ENCODE data around the gene GSPT1. TPM values are rescaled to one million over a fixed set of nuclear protein-coding genes. Genes with fewer than 3 reads are reported as not detected.

GSPT1 gene
- polyA plus RNA-seq, 4 donors = 27.3 to 79.7 (median 42.2) TPM

GRCh38 chr16:11877374-11877773, 38.4 kb downstream of the GSPT1 start:
- Histone ChIP-seq H3K27me3 (ENCODE audit: control insufficient read depth in 3 of 3, insufficient read depth in 3 of 3, low read length in 3 of 3) (no peaks in the 10 kb centered on the region), H3K27ac (ENCODE audit: low read depth in 1 of 3, low read length in 2 of 3) (no peak overlapping the region), H3K4me3 (ENCODE audit: low read depth in 1 of 3, low read length in 3 of 3) (no peak overlapping the region), H3K4me1 (ENCODE audit: control insufficient read depth in 3 of 3, insufficient read depth in 2 of 3, low read depth in 1 of 3, low read length in 2 of 3) (no peaks in the 10 kb centered on the region), H3K9me3 (ENCODE audit: control insufficient read depth in 2 of 2, insufficient read depth in 1 of 2, low read depth in 1 of 2, low read length in 1 of 2) (no peaks in the 10 kb centered on the region), H3K36me3 (ENCODE audit: control insufficient read depth in 3 of 3, insufficient read depth in 2 of 3, low read depth in 1 of 3, low read length in 3 of 3) (peaks cover 14 to 29% (median 15%) of the 10 kb centered on the region in 3 donors)
- FAIRE-seq (no peak), DNase-seq (no peak)
- 92% methylated on average over 5 of the region's 5 CpGs for WGBS, 3 donors

- H3K4me3 ChIP-seq (ENCODE audit: low read depth in 1 of 3, low read length in 3 of 3) = no peak overlapping the region
- no peak for FAIRE-seq
- peaks cover 11 to 23% (median 12%) of the 10 kb centered on the region in 3 donors for H3K36me3 ChIP-seq (ENCODE audit: control insufficient read depth in 3 of 3, insufficient read depth in 2 of 3, low read depth in 1 of 3, low read length in 3 of 3)
- no peaks in the 10 kb centered on the region for H3K27me3 ChIP-seq (ENCODE audit: control insufficient read depth in 3 of 3, insufficient read depth in 3 of 3, low read length in 3 of 3)
- 86 to 94% (median 93%) methylated on average over 12 of the region's 12 CpGs for WGBS, 3 donors
- no peaks in the 10 kb centered on the region for H3K4me1 ChIP-seq (ENCODE audit: control insufficient read depth in 3 of 3, insufficient read depth in 2 of 3, low read depth in 1 of 3, low read length in 2 of 3)
- no peak overlapping the region for H3K27ac ChIP-seq (ENCODE audit: low read depth in 1 of 3, low read length in 2 of 3)
- no peak for DNase-seq
- H3K9me3 ChIP-seq (ENCODE audit: control insufficient read depth in 2 of 2, insufficient read depth in 1 of 2, low read depth in 1 of 2, low read length in 1 of 2) = no peaks in the 10 kb centered on the region
Observed at GRCh38 chr16:11876306-11876705, 39.5 kb downstream of the GSPT1 start.

- 87 to 89% (median 87%) methylated on average over 5 of the region's 5 CpGs for WGBS, 3 donors
- Histone ChIP-seq H3K9me3 (ENCODE audit: control insufficient read depth in 2 of 2, insufficient read depth in 1 of 2, low read depth in 1 of 2, low read length in 1 of 2) (no peaks in the 10 kb centered on the region), H3K4me1 (ENCODE audit: control insufficient read depth in 3 of 3, insufficient read depth in 2 of 3, low read depth in 1 of 3, low read length in 2 of 3) (no peaks in the 10 kb centered on the region), H3K27me3 (ENCODE audit: control insufficient read depth in 3 of 3, insufficient read depth in 3 of 3, low read length in 3 of 3) (no peaks in the 10 kb centered on the region), H3K27ac (ENCODE audit: low read depth in 1 of 3, low read length in 2 of 3) (no peak overlapping the region), H3K4me3 (ENCODE audit: low read depth in 1 of 3, low read length in 3 of 3) (no peak overlapping the region), H3K36me3 (ENCODE audit: control insufficient read depth in 3 of 3, insufficient read depth in 2 of 3, low read depth in 1 of 3, low read length in 3 of 3) (peaks cover 9 to 23% (median 12%) of the 10 kb centered on the region in 3 donors)
- DNase-seq = no peak
- FAIRE-seq = no peak
Observed at GRCh38 chr16:11875721-11876120, 40.0 kb downstream of the GSPT1 start.

- H3K27me3 ChIP-seq (ENCODE audit: control insufficient read depth in 3 of 3, insufficient read depth in 3 of 3, low read length in 3 of 3) = no peaks in the 10 kb centered on the region
- no peak overlapping the region for H3K27ac ChIP-seq (ENCODE audit: low read depth in 1 of 3, low read length in 2 of 3)
- no peak overlapping the region for H3K4me3 ChIP-seq (ENCODE audit: low read depth in 1 of 3, low read length in 3 of 3)
- FAIRE-seq (no peak), DNase-seq (no peak)
- H3K36me3 ChIP-seq (ENCODE audit: control insufficient read depth in 3 of 3, insufficient read depth in 2 of 3, low read depth in 1 of 3, low read length in 3 of 3) = peaks cover 7 to 9% (median 8%) of the 10 kb centered on the region in 3 donors
- H3K9me3 ChIP-seq (ENCODE audit: control insufficient read depth in 2 of 2, insufficient read depth in 1 of 2, low read depth in 1 of 2, low read length in 1 of 2) = no peaks in the 10 kb centered on the region
- H3K4me1 ChIP-seq (ENCODE audit: control insufficient read depth in 3 of 3, insufficient read depth in 2 of 3, low read depth in 1 of 3, low read length in 2 of 3) = no peaks in the 10 kb centered on the region
- WGBS, 3 donors = 57 to 84% (median 74%) methylated on average over 7 of the region's 7 CpGs
Observed at GRCh38 chr16:11871193-11871592, 44.6 kb downstream of the GSPT1 start.

GRCh38 chr16:11870399-11870798, 45.4 kb downstream of the GSPT1 start:
- H3K27ac ChIP-seq (ENCODE audit: low read depth in 1 of 3, low read length in 2 of 3) = no peak overlapping the region
- H3K4me3 ChIP-seq (ENCODE audit: low read depth in 1 of 3, low read length in 3 of 3) = no peak overlapping the region
- H3K4me1 ChIP-seq (ENCODE audit: control insufficient read depth in 3 of 3, insufficient read depth in 2 of 3, low read depth in 1 of 3, low read length in 2 of 3) = no peaks in the 10 kb centered on the region
- FAIRE-seq = no peak
- WGBS, 3 donors = 45 to 52% (median 45%) methylated on average over 3 of the region's 3 CpGs
- H3K9me3 ChIP-seq (ENCODE audit: control insufficient read depth in 2 of 2, insufficient read depth in 1 of 2, low read depth in 1 of 2, low read length in 1 of 2) = no peaks in the 10 kb centered on the region
- DNase-seq = no peak
- H3K36me3 ChIP-seq (ENCODE audit: control insufficient read depth in 3 of 3, insufficient read depth in 2 of 3, low read depth in 1 of 3, low read length in 3 of 3) = peaks cover 5 to 9% (median 5%) of the 10 kb centered on the region in 3 donors
- no peaks in the 10 kb centered on the region for H3K27me3 ChIP-seq (ENCODE audit: control insufficient read depth in 3 of 3, insufficient read depth in 3 of 3, low read length in 3 of 3)

GRCh38 chr16:11869353-11870228, 46.2 kb downstream of the GSPT1 start:
- Histone ChIP-seq H3K4me1 (ENCODE audit: control insufficient read depth in 3 of 3, insufficient read depth in 2 of 3, low read depth in 1 of 3, low read length in 2 of 3) (no peaks in the 10 kb centered on the region), H3K4me3 (ENCODE audit: low read depth in 1 of 3, low read length in 3 of 3) (no peak overlapping the region), H3K36me3 (ENCODE audit: control insufficient read depth in 3 of 3, insufficient read depth in 2 of 3, low read depth in 1 of 3, low read length in 3 of 3) (peaks cover 3 to 9% (median 5%) of the 10 kb centered on the region in 3 donors), H3K9me3 (ENCODE audit: control insufficient read depth in 2 of 2, insufficient read depth in 1 of 2, low read depth in 1 of 2, low read length in 1 of 2) (no peaks in the 10 kb centered on the region), H3K27me3 (ENCODE audit: control insufficient read depth in 3 of 3, insufficient read depth in 3 of 3, low read length in 3 of 3) (no peaks in the 10 kb centered on the region), H3K27ac (ENCODE audit: low read depth in 1 of 3, low read length in 2 of 3) (no peak overlapping the region)
- peak; percentile 39 to 53 for DNase-seq
- WGBS, 3 donors = 42 to 77% (median 61%) methylated on average over 8 of the region's 8 CpGs
- no peak for FAIRE-seq

GRCh38 chr16:11868412-11868980, 47.3 kb downstream of the GSPT1 start:
- DNase-seq (no peak), FAIRE-seq (no peak)
- Histone ChIP-seq H3K9me3 (ENCODE audit: control insufficient read depth in 2 of 2, insufficient read depth in 1 of 2, low read depth in 1 of 2, low read length in 1 of 2) (no peaks in the 10 kb centered on the region), H3K4me1 (ENCODE audit: control insufficient read depth in 3 of 3, insufficient read depth in 2 of 3, low read depth in 1 of 3, low read length in 2 of 3) (no peaks in the 10 kb centered on the region), H3K36me3 (ENCODE audit: control insufficient read depth in 3 of 3, insufficient read depth in 2 of 3, low read depth in 1 of 3, low read length in 3 of 3) (peaks cover 3 to 6% (median 3%) of the 10 kb centered on the region in 3 donors), H3K27me3 (ENCODE audit: control insufficient read depth in 3 of 3, insufficient read depth in 3 of 3, low read length in 3 of 3) (no peaks in the 10 kb centered on the region), H3K27ac (ENCODE audit: low read depth in 1 of 3, low read length in 2 of 3) (no peak overlapping the region), H3K4me3 (ENCODE audit: low read depth in 1 of 3, low read length in 3 of 3) (no peak overlapping the region)
- WGBS, 3 donors = 78 to 83% (median 81%) methylated on average over 2 of the region's 2 CpGs

- no peaks in the 10 kb centered on the region for H3K4me1 ChIP-seq (ENCODE audit: control insufficient read depth in 3 of 3, insufficient read depth in 2 of 3, low read depth in 1 of 3, low read length in 2 of 3)
- DNase-seq (no peak), FAIRE-seq (no peak)
- H3K27ac ChIP-seq (ENCODE audit: low read depth in 1 of 3, low read length in 2 of 3) = no peak overlapping the region
- H3K27me3 ChIP-seq (ENCODE audit: control insufficient read depth in 3 of 3, insufficient read depth in 3 of 3, low read length in 3 of 3) = no peaks in the 10 kb centered on the region
- H3K36me3 ChIP-seq (ENCODE audit: control insufficient read depth in 3 of 3, insufficient read depth in 2 of 3, low read depth in 1 of 3, low read length in 3 of 3) = no peaks in the 10 kb centered on the region
- H3K4me3 ChIP-seq (ENCODE audit: low read depth in 1 of 3, low read length in 3 of 3) = no peak overlapping the region
- H3K9me3 ChIP-seq (ENCODE audit: control insufficient read depth in 2 of 2, insufficient read depth in 1 of 2, low read depth in 1 of 2, low read length in 1 of 2) = no peaks in the 10 kb centered on the region
- 71 to 92% (median 81%) methylated on average over 2 of the region's 2 CpGs for WGBS, 3 donors
Observed at GRCh38 chr16:11862489-11862888, 53.3 kb downstream of the GSPT1 start.
